Measurements from ENCODE around the gene NETO1. TPM values are rescaled to one million over a fixed set of nuclear protein-coding genes. Genes with fewer than 3 reads are reported as not detected.

The NETO1 gene
- polyA plus RNA-seq, 1 experiment = 0.55 TPM

DNA sequence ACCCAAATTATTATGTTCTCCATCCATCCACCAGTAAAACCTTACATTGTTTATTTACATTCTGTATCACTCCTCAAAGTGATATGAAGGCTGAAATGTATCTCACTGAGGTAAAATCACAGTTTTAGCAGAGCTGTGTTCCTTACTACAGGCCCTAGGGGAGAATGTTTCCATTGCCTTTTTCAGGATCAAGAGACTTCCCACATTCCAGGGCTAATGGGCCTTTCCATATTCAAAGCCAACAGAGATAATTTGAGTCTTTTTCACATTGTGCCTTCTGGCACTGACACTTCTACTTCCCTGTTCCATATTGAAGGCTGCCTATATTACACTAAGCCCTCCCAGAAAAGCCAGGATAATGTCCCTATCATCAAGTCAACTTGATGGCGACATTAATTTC is 20.0 kb downstream of the NETO1 start:
- H3K4me3 ChIP-seq (ENCODE audit: low read depth, low read length) = no peak overlapping the region
- no peaks in the 10 kb centered on the region for H3K27me3 ChIP-seq (ENCODE audit: control insufficient read depth, insufficient read depth, low read length)
- no peak for DNase-seq (ENCODE audit: low read depth, low spot score)
- ChIA-PET CTCF (no interaction called here), POLR2A (no interaction called here)
- H3K9me3 ChIP-seq (ENCODE audit: control insufficient read depth, insufficient read depth, low read length) = peaks cover 7% of the 10 kb centered on the region
- H3K27ac ChIP-seq (ENCODE audit: low read depth, low read length) = no peak overlapping the region
- TF ChIP-seq, protein P1, sequence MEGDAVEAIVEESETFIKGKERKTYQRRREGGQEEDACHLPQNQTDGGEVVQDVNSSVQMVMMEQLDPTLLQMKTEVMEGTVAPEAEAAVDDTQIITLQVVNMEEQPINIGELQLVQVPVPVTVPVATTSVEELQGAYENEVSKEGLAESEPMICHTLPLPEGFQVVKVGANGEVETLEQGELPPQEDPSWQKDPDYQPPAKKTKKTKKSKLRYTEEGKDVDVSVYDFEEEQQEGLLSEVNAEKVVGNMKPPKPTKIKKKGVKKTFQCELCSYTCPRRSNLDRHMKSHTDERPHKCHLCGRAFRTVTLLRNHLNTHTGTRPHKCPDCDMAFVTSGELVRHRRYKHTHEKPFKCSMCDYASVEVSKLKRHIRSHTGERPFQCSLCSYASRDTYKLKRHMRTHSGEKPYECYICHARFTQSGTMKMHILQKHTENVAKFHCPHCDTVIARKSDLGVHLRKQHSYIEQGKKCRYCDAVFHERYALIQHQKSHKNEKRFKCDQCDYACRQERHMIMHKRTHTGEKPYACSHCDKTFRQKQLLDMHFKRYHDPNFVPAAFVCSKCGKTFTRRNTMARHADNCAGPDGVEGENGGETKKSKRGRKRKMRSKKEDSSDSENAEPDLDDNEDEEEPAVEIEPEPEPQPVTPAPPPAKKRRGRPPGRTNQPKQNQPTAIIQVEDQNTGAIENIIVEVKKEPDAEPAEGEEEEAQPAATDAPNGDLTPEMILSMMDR (IDR thresholded peaks at IDR 0.05; ENCODE audit: low read depth, low read length) = no peak

DNA sequence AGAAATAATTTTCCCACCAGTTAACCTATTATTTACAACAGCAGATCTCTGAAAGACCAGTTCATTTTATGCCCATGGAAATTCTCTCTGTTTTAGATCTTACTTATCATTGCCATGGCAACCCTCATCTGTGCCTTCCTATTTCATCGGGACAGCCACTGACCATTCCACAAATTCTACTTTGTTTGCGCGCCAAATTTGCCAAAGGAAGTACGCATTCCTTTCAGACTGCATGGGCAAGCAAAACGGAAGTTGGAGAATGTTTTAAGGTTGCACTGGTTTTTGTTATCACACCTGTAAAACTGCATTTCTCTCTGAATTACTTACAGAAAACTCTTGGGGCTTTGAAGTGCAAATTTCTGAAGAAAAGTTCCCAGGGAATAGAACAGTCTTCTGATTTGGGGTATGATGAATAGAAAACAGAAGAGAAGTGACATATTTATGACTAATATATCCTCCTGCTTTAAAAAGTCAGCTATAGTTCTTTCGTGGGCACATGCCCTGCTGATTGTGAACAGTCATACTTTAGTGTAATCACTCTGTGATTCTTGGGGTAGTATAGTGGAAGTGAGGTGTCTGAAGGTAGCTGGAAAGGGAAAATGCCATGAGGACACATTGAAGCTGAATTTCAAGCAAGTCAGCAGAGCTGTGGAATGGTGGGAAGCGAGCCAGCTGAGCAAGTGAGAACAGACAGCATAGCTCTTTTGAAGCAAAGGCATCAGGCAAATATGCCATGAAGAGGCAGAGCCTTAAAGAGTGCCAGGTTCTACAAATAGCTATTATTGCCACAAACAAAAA is 20.9 kb downstream of the NETO1 start:
- Histone ChIP-seq H3K9me3 (ENCODE audit: control insufficient read depth, insufficient read depth, low read length) (peaks cover 4% of the 10 kb centered on the region), H3K27ac (ENCODE audit: low read depth, low read length) (no peak overlapping the region), H3K27me3 (ENCODE audit: control insufficient read depth, insufficient read depth, low read length) (no peaks in the 10 kb centered on the region), H3K4me3 (ENCODE audit: low read depth, low read length) (no peak overlapping the region)
- ChIA-PET CTCF (no interaction called here), POLR2A (no interaction called here)
- DNase-seq (ENCODE audit: low read depth, low spot score) = no peak
- TF ChIP-seq, protein P1 (IDR thresholded peaks at IDR 0.05; ENCODE audit: low read depth, low read length) = no peak

DNA sequence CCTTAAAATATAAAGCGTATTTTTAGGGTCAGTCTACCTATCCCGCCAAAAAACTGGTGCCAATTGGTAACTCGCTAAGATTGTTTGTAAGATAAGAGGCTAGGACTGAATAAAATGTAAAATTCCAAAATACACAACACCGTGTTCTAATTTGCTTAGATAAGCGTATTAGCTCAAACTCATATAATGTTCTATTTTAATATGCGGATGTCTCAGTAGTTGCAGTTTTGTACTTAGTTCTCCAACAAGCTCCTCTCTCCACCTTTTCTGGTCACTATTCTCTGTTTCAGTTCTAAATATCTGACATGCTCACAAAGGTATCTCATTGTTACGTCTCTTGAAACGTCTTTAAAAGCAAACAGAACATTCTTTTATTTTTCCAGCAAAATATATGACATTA is 24.0 kb downstream of the NETO1 start:
- Histone ChIP-seq H3K4me3 (ENCODE audit: low read depth, low read length) (no peak overlapping the region), H3K9me3 (ENCODE audit: control insufficient read depth, insufficient read depth, low read length) (no peaks in the 10 kb centered on the region), H3K27ac (ENCODE audit: low read depth, low read length) (no peak overlapping the region), H3K27me3 (ENCODE audit: control insufficient read depth, insufficient read depth, low read length) (no peaks in the 10 kb centered on the region)
- POLR2A ChIA-PET = no interaction called here
- CTCF ChIA-PET = no interaction called here
- TF ChIP-seq, protein P1 (IDR thresholded peaks at IDR 0.05; ENCODE audit: low read depth, low read length) = no peak
- no peak for DNase-seq (ENCODE audit: low read depth, low spot score)

DNA sequence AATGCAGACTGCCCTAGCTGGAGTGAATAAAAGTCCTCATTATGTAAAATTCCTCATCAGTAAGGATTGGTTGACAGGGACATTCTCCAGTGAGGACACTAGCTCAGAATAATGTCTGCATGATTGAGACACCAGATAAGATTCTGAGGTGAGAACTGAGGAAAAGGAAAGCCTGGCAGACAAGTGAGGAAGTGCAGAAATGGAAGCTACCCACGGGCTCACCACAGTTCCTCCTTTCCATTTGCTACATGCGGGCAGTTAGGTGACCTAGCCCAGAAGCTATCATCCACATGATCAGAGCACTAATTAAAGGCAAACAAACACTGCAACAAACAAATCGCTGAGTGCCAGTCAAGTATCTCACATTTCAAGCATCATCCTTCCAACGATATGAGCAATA is 27.7 kb downstream of the NETO1 start:
- TF ChIP-seq, protein P1 (IDR thresholded peaks at IDR 0.05; ENCODE audit: low read depth, low read length) = no peak
- Histone ChIP-seq H3K9me3 (ENCODE audit: control insufficient read depth, insufficient read depth, low read length) (peaks cover 2% of the 10 kb centered on the region; the same call in 1 of the 2 replicates), H3K27ac (ENCODE audit: low read depth, low read length) (no peak overlapping the region), H3K27me3 (ENCODE audit: control insufficient read depth, insufficient read depth, low read length) (no peaks in the 10 kb centered on the region), H3K4me3 (ENCODE audit: low read depth, low read length) (no peak overlapping the region)
- DNase-seq (ENCODE audit: low read depth, low spot score) = no peak
- ChIA-PET POLR2A (no interaction called here), CTCF (no interaction called here)

DNA sequence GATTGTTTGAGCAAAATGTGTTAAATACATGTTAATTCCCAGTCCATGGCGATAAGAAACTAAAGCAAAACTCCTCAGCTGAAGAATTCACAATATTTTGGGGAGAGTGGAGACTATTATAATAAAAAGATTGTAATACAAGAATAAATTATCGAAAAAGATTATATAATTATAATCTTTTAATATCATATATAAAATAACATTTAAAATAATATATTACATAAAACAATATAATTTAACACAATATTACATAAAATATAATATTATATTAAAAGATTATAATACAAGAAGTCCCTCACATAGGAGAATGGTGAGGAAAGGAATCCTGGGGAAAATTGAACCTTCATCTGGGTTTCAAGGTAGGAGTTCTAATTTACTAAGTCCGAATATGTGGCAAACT is 33.1 kb downstream of the NETO1 start:
- TF ChIP-seq, protein P1 (IDR thresholded peaks at IDR 0.05; ENCODE audit: low read depth, low read length) = no peak
- no peaks in the 10 kb centered on the region for H3K27me3 ChIP-seq (ENCODE audit: control insufficient read depth, insufficient read depth, low read length)
- CTCF ChIA-PET = no interaction called here

More for the DNA sequence above, 33.1 kb downstream of the NETO1 start:
- no peak overlapping the region for H3K27ac ChIP-seq (ENCODE audit: low read depth, low read length)
- POLR2A ChIA-PET = no interaction called here
- H3K4me3 ChIP-seq (ENCODE audit: low read depth, low read length) = no peak overlapping the region
- no peak for DNase-seq (ENCODE audit: low read depth, low spot score)
- H3K9me3 ChIP-seq (ENCODE audit: control insufficient read depth, insufficient read depth, low read length) = peaks cover 2% of the 10 kb centered on the region; the same call in 1 of the 2 replicates
